Measurements from ENCODE around the gene VSTM2L. TPM values are rescaled to one million over a fixed set of nuclear protein-coding genes. Genes with fewer than 3 reads are reported as not detected.
A peak's percentile ranks its signal among the peaks of the same experiment; 100 is the strongest.

Gene VSTM2L
- total and polyA plus RNA-seq, 9 of the 15 experiments (the other 6 are each of a cell fraction or from before 2014, with no cell fraction given), result not detected

GRCh38 chr20:37973059-37973910 is 70.4 kb downstream of the VSTM2L start (continued):
- TF ChIP-seq, protein P1, sequence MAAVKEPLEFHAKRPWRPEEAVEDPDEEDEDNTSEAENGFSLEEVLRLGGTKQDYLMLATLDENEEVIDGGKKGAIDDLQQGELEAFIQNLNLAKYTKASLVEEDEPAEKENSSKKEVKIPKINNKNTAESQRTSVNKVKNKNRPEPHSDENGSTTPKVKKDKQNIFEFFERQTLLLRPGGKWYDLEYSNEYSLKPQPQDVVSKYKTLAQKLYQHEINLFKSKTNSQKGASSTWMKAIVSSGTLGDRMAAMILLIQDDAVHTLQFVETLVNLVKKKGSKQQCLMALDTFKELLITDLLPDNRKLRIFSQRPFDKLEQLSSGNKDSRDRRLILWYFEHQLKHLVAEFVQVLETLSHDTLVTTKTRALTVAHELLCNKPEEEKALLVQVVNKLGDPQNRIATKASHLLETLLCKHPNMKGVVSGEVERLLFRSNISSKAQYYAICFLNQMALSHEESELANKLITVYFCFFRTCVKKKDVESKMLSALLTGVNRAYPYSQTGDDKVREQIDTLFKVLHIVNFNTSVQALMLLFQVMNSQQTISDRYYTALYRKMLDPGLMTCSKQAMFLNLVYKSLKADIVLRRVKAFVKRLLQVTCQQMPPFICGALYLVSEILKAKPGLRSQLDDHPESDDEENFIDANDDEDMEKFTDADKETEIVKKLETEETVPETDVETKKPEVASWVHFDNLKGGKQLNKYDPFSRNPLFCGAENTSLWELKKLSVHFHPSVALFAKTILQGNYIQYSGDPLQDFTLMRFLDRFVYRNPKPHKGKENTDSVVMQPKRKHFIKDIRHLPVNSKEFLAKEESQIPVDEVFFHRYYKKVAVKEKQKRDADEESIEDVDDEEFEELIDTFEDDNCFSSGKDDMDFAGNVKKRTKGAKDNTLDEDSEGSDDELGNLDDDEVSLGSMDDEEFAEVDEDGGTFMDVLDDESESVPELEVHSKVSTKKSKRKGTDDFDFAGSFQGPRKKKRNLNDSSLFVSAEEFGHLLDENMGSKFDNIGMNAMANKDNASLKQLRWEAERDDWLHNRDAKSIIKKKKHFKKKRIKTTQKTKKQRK (IDR thresholded peaks at IDR 0.05; ENCODE audit: borderline replicate concordance, low read depth, low read length), result no peak
- TF ChIP-seq, protein P2, sequence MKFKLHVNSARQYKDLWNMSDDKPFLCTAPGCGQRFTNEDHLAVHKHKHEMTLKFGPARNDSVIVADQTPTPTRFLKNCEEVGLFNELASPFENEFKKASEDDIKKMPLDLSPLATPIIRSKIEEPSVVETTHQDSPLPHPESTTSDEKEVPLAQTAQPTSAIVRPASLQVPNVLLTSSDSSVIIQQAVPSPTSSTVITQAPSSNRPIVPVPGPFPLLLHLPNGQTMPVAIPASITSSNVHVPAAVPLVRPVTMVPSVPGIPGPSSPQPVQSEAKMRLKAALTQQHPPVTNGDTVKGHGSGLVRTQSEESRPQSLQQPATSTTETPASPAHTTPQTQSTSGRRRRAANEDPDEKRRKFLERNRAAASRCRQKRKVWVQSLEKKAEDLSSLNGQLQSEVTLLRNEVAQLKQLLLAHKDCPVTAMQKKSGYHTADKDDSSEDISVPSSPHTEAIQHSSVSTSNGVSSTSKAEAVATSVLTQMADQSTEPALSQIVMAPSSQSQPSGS (CRISPR knock-in tag; IDR thresholded peaks at IDR 0.05), result no peak
- no peak for TF ChIP-seq CBFB (CRISPR knock-in tag; IDR thresholded peaks at IDR 0.05)
- TF ChIP-seq ARID1B (IDR thresholded peaks at IDR 0.05), result peak; percentile 80
- 0 out of 2 replicates have a peak, but pooled peaks have one; percentile 19 for TF ChIP-seq STAT5A (IDR thresholded peaks at IDR 0.05; ENCODE audit: borderline replicate concordance, low read length)
- no peak for TF ChIP-seq SNAPC5 (CRISPR knock-in tag; IDR thresholded peaks at IDR 0.05)
- no peak for TF ChIP-seq ZBTB7A (IDR thresholded peaks at IDR 0.05; ENCODE audit: borderline replicate concordance, control insufficient read depth, low read depth, low read length)
- TF ChIP-seq, protein P3, sequence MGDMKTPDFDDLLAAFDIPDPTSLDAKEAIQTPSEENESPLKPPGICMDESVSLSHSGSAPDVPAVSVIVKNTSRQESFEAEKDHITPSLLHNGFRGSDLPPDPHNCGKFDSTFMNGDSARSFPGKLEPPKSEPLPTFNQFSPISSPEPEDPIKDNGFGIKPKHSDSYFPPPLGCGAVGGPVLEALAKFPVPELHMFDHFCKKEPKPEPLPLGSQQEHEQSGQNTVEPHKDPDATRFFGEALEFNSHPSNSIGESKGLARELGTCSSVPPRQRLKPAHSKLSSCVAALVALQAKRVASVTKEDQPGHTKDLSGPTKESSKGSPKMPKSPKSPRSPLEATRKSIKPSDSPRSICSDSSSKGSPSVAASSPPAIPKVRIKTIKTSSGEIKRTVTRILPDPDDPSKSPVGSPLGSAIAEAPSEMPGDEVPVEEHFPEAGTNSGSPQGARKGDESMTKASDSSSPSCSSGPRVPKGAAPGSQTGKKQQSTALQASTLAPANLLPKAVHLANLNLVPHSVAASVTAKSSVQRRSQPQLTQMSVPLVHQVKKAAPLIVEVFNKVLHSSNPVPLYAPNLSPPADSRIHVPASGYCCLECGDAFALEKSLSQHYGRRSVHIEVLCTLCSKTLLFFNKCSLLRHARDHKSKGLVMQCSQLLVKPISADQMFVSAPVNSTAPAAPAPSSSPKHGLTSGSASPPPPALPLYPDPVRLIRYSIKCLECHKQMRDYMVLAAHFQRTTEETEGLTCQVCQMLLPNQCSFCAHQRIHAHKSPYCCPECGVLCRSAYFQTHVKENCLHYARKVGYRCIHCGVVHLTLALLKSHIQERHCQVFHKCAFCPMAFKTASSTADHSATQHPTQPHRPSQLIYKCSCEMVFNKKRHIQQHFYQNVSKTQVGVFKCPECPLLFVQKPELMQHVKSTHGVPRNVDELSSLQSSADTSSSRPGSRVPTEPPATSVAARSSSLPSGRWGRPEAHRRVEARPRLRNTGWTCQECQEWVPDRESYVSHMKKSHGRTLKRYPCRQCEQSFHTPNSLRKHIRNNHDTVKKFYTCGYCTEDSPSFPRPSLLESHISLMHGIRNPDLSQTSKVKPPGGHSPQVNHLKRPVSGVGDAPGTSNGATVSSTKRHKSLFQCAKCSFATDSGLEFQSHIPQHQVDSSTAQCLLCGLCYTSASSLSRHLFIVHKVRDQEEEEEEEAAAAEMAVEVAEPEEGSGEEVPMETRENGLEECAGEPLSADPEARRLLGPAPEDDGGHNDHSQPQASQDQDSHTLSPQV (IDR thresholded peaks at IDR 0.05), result peak; percentile 84
- no peak for TF ChIP-seq CCAR2 (IDR thresholded peaks at IDR 0.05; ENCODE audit: low read depth, low read length)
- TF ChIP-seq FOXJ2 (tag; IDR thresholded peaks at IDR 0.05), result no peak
- no peak for TF ChIP-seq MCM2 (IDR thresholded peaks at IDR 0.05; ENCODE audit: low read depth)
- TF ChIP-seq, protein P4, sequence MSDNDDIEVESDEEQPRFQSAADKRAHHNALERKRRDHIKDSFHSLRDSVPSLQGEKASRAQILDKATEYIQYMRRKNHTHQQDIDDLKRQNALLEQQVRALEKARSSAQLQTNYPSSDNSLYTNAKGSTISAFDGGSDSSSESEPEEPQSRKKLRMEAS (CRISPR knock-in tag; IDR thresholded peaks at IDR 0.05), result 0 out of 2 replicates have a peak, but pooled peaks have one; percentile 55
- no peak for TF ChIP-seq MCM7 (IDR thresholded peaks at IDR 0.05)
- TF ChIP-seq ZNF184 (CRISPR knock-in tag; IDR thresholded peaks at IDR 0.05), result no peak
- no peak for TF ChIP-seq HNRNPUL1 (IDR thresholded peaks at IDR 0.05; ENCODE audit: low read length)
- no peak for TF ChIP-seq POLR2A (conservative IDR thresholded peaks at IDR 0.05)
- TF ChIP-seq MTA2 (IDR thresholded peaks at IDR 0.05; ENCODE audit: low read depth), result peak; percentile 51; the same call in 1 of the 2 replicates
- no peak for TF ChIP-seq TOE1 (IDR thresholded peaks at IDR 0.05; ENCODE audit: borderline replicate concordance)
- no peak for TF ChIP-seq TOE1 (CRISPR knock-in tag; IDR thresholded peaks at IDR 0.05; ENCODE audit: borderline replicate concordance, low read depth)

All from K562 (cell line).